ENCODE results near the gene FGF23.

DNA sequence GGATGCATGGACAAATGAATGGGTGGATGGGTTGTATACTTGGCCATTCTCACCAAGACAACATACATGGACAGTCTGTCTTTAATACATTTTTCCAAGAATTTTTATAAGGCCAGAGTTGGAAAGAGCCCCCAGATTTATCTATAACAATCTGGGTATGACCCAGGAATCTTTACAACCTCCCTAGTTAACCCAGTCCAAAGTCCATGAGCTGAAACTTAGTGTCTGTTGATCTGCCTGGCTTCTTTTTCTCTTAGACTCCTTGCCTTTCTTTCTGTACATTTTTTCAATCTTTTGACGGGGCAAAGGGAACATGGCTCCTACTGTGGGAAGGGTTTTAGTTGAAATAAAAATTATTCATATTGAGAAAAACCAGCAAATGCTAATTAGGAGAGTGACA lies 740 bp downstream of the FGF23 start:
- TF ChIP-seq POLR2A (IDR thresholded peaks at IDR 0.05; ENCODE audit: borderline replicate concordance, extremely low read depth, insufficient read depth, insufficient read length) (no peak), EZH2 (IDR thresholded peaks at IDR 0.05) (no peak), SP1 (IDR thresholded peaks at IDR 0.05; ENCODE audit: low read depth) (no peak), MAX (IDR thresholded peaks at IDR 0.05) (no peak), ZFX (IDR thresholded peaks at IDR 0.05) (no peak), CEBPB (IDR thresholded peaks at IDR 0.05; ENCODE audit: low read depth) (no peak), RAD21 (IDR thresholded peaks at IDR 0.05; ENCODE audit: low read depth) (no peak), ATF3 (IDR thresholded peaks at IDR 0.05) (no peak)
- TF ChIP-seq, protein P1, sequence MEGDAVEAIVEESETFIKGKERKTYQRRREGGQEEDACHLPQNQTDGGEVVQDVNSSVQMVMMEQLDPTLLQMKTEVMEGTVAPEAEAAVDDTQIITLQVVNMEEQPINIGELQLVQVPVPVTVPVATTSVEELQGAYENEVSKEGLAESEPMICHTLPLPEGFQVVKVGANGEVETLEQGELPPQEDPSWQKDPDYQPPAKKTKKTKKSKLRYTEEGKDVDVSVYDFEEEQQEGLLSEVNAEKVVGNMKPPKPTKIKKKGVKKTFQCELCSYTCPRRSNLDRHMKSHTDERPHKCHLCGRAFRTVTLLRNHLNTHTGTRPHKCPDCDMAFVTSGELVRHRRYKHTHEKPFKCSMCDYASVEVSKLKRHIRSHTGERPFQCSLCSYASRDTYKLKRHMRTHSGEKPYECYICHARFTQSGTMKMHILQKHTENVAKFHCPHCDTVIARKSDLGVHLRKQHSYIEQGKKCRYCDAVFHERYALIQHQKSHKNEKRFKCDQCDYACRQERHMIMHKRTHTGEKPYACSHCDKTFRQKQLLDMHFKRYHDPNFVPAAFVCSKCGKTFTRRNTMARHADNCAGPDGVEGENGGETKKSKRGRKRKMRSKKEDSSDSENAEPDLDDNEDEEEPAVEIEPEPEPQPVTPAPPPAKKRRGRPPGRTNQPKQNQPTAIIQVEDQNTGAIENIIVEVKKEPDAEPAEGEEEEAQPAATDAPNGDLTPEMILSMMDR (IDR thresholded peaks at IDR 0.05 in 2 of 3, conservative IDR thresholded peaks at IDR 0.05 in 1 of 3; ENCODE audit: borderline replicate concordance in 1 of 3, insufficient read depth in 1 of 3, low read depth in 2 of 3, low read length in 2 of 3), result no peak
